H9 (cell line): ENCODE data around the gene FAM200A. TPM values are rescaled to one million over a fixed set of nuclear protein-coding genes. Genes with fewer than 3 reads are reported as not detected.

Source experiments
- DNase-seq: peaks from one replicate; pipeline ENCODE4 v3.0.0-alpha.2; 2017
- H2AFZ ChIP-seq: one replicate; pipeline ENCODE4 v1.6.1; 2013; ENCODE audit warnings: mild to moderate bottlenecking, low read length, control low read depth, moderate library complexity
- H2AK5ac ChIP-seq: 2 replicates; pipeline ENCODE4 v1.6.1; 2013; ENCODE audit warnings: low read length, control low read depth, mixed read lengths; ENCODE audit not compliant: insufficient read length
- H2BK120ac ChIP-seq: one replicate; pipeline ENCODE4 v1.6.1; 2013; ENCODE audit warnings: low read depth, mild to moderate bottlenecking, low read length, control low read depth, inconsistent platforms; ENCODE audit not compliant: poor library complexity, severe bottlenecking
- H2BK12ac ChIP-seq: 2 replicates; pipeline ENCODE4 v1.6.1; 2013; ENCODE audit warnings: low read length, control low read depth, mixed read lengths, low read depth; ENCODE audit not compliant: insufficient read length
- H2BK15ac ChIP-seq: 2 replicates; pipeline ENCODE4 v1.6.1; 2013; ENCODE audit warnings: low read depth, low read length, control low read depth
- H2BK20ac ChIP-seq: one replicate; pipeline ENCODE4 v1.6.1; 2013; ENCODE audit warnings: low read depth, mild to moderate bottlenecking, low read length, control low read depth, inconsistent platforms; ENCODE audit not compliant: poor library complexity, severe bottlenecking
- H2BK5ac ChIP-seq: 2 replicates; pipeline ENCODE4 v1.6.1; 2013; ENCODE audit warnings: low read length, control low read depth, mixed read lengths; ENCODE audit not compliant: insufficient read length
- H3K14ac ChIP-seq: 2 replicates; pipeline ENCODE4 v1.6.1; 2013; ENCODE audit warnings: low read length, control low read depth; ENCODE audit not compliant: insufficient read depth
- H3K18ac ChIP-seq: 2 replicates; pipeline ENCODE4 v1.6.1; 2013; ENCODE audit warnings: low read depth, mild to moderate bottlenecking, mixed read lengths, low read length, control low read depth; ENCODE audit not compliant: insufficient read length
- H3K23ac ChIP-seq: 2 replicates; pipeline ENCODE4 v1.6.1; 2013; ENCODE audit warnings: low read length, control low read depth, mixed read lengths, low read depth; ENCODE audit not compliant: insufficient read length
- H3K23me2 ChIP-seq: 2 replicates; pipeline ENCODE4 v1.6.1; 2013; ENCODE audit warnings: low read depth, mild to moderate bottlenecking, mixed read lengths, low read length, control low read depth; ENCODE audit not compliant: insufficient read length, poor library complexity, severe bottlenecking
- H3K27ac ChIP-seq: 2 replicates; pipeline ENCODE4 v1.5.1; 2013; ENCODE audit warnings: low read length, control low read depth, mixed read lengths, low read depth; ENCODE audit not compliant: insufficient read length
- H3K27me3 ChIP-seq: 2 replicates; pipeline ENCODE4 v1.6.1; 2013; ENCODE audit warnings: low read length, control low read depth, inconsistent platforms; ENCODE audit not compliant: insufficient read depth
- H3K4ac ChIP-seq: 2 replicates; pipeline ENCODE4 v1.6.1; 2013; ENCODE audit warnings: low read depth, mild to moderate bottlenecking, control low read depth, inconsistent platforms, low read length, moderate library complexity
- H3K4me1 ChIP-seq: 2 replicates; pipeline ENCODE4 v1.6.1; 2013; ENCODE audit warnings: low read length, control low read depth, inconsistent platforms; ENCODE audit not compliant: insufficient read depth
- H3K4me2 ChIP-seq: 2 replicates; pipeline ENCODE4 v1.6.1; 2013; ENCODE audit warnings: low read length, control low read depth, mixed read lengths; ENCODE audit not compliant: insufficient read length, insufficient read depth
- H3K56ac ChIP-seq: 2 replicates; pipeline ENCODE4 v1.6.1; 2013; ENCODE audit warnings: low read depth, mild to moderate bottlenecking, mixed read lengths, low read length, control low read depth; ENCODE audit not compliant: insufficient read length
- H3K79me1 ChIP-seq: 2 replicates; pipeline ENCODE4 v1.6.1; 2013; ENCODE audit warnings: low read depth, mild to moderate bottlenecking, moderate library complexity, low read length, control low read depth, inconsistent platforms; ENCODE audit not compliant: insufficient read depth, poor library complexity, severe bottlenecking
- H3K79me2 ChIP-seq: 2 replicates; pipeline ENCODE4 v1.6.1; 2013; ENCODE audit warnings: low read length, control low read depth, inconsistent platforms; ENCODE audit not compliant: insufficient read depth
- H3K9ac ChIP-seq: 2 replicates; pipeline ENCODE4 v1.6.1; 2013; ENCODE audit warnings: low read length, control low read depth, mixed read lengths; ENCODE audit not compliant: insufficient read length; ENCODE audit errors: extremely low read depth
- H3K9me3 ChIP-seq: one replicate; pipeline ENCODE4 v1.6.1; 2013; ENCODE audit warnings: low read depth, low read length, inconsistent platforms; ENCODE audit not compliant: control insufficient read depth
- H3T11ph ChIP-seq: one replicate; pipeline ENCODE4 v1.6.1; 2013; ENCODE audit warnings: mild to moderate bottlenecking, low read length, control low read depth, inconsistent platforms
- H4K20me1 ChIP-seq: one replicate; pipeline ENCODE4 v1.6.1; 2013; ENCODE audit not compliant: control insufficient read depth, insufficient read length, insufficient read depth
- H4K5ac ChIP-seq: 2 replicates; pipeline ENCODE4 v1.6.1; 2013; ENCODE audit warnings: low read depth, mild to moderate bottlenecking, mixed read lengths, low read length, control low read depth; ENCODE audit not compliant: insufficient read length
- H4K8ac ChIP-seq: replicated peaks from 2 replicates; pipeline ENCODE4 v1.6.1; 2013; ENCODE audit warnings: low read length, control low read depth, mixed read lengths, low read depth; ENCODE audit not compliant: insufficient read length
- H4K91ac ChIP-seq: 2 replicates; pipeline ENCODE4 v1.6.1; 2013; ENCODE audit warnings: low read depth, mild to moderate bottlenecking, moderate library complexity, mixed read lengths, low read length, control low read depth; ENCODE audit not compliant: insufficient read length
- H3K27ac Mint-ChIP-seq, 3 experiments: 2 replicates in 2 of 3; 3 replicates in 1 of 3; pipeline ENCODE4 v1.8.0; 2020 to 2021; ENCODE audit warnings: mixed read lengths in 3 of 3, mild to moderate bottlenecking in 1 of 3, moderate library complexity in 1 of 3
- H3K27me3 Mint-ChIP-seq: 2 replicates; pipeline ENCODE4 v1.8.0; 2021; ENCODE audit warnings: low read depth, mild to moderate bottlenecking, moderate library complexity, mixed read lengths
- H3K36me3 Mint-ChIP-seq, 3 experiments: 2 replicates in 2 of 3; 3 replicates in 1 of 3; pipeline ENCODE4 v1.8.0; 2020 to 2021; ENCODE audit warnings: low read depth in 3 of 3, mixed read lengths in 3 of 3; ENCODE audit not compliant: insufficient read depth in 1 of 3
- H3K4me1 Mint-ChIP-seq, 2 experiments: 2 replicates each; pipeline ENCODE4 v1.8.0; 2020; ENCODE audit warnings: mixed read lengths in 2 of 2
- H3K4me3 Mint-ChIP-seq, 2 experiments: 2 replicates in 1 of 2; 3 replicates in 1 of 2; pipeline ENCODE4 v1.8.0; 2020 to 2021; ENCODE audit warnings: mild to moderate bottlenecking in 2 of 2, mixed read lengths in 2 of 2, moderate library complexity in 1 of 2
- H3K9me3 Mint-ChIP-seq, 2 experiments: 2 replicates in 1 of 2; 3 replicates in 1 of 2; pipeline ENCODE4 v1.8.0; 2020; ENCODE audit warnings: mild to moderate bottlenecking in 2 of 2, mixed read lengths in 2 of 2, moderate library complexity in 1 of 2
- CTCF ChIP-seq: fragments of 200-600 bp; sonication (generic); conservative IDR thresholded peaks from 3 replicates; pipeline ENCODE4 v1.8.0; 2021; ENCODE audit warnings: antibody characterized with exemption, mild to moderate bottlenecking
- WGBS: extraction: QIAGEN DNeasy Blood & Tissue Kit; methylation state at CpG from one replicate; pipeline ENCODE4 v1.1.7; 2013; ENCODE audit warnings: missing lambda C conversion rate, low lambda C conversion rate, mixed read lengths; ENCODE audit not compliant: insufficient read length; ENCODE audit errors: extremely low coverage; 5-methylcytosine and 5-hydroxymethylcytosine counted together
- total RNA-seq: library from RNA; stranded (reverse); gene quantifications from 2 replicates; pipeline ENCODE4 v1.2.1, GENCODE V29; 2021

The FAM200A gene
- total RNA-seq, 1 experiment from 2014 or later, result 7.8 TPM

- peaks cover 11% of the 10 kb centered on the region for H3K9me3 ChIP-seq
- H2AFZ ChIP-seq, result no peak overlapping the region
- H3K4me3 Mint-ChIP-seq, result no peak overlapping the region
- peaks cover 76 to 82% of the 10 kb centered on the region in 2 experiments for H3K9me3 Mint-ChIP-seq
- H2BK5ac ChIP-seq, result no peak overlapping the region
- no peak overlapping the region for H3K4ac ChIP-seq
- no peaks in the 10 kb centered on the region for H3K79me1 ChIP-seq
- no peak overlapping the region for H3K9ac ChIP-seq
- no peak overlapping the region for H3K18ac ChIP-seq
- H4K20me1 ChIP-seq, result no peaks in the 10 kb centered on the region
- H3K36me3 Mint-ChIP-seq, result peaks cover 26 to 35% (median 31%) of the 10 kb centered on the region in 3 experiments
- H3K4me1 ChIP-seq, result no peaks in the 10 kb centered on the region
- H3K56ac ChIP-seq, result no peak overlapping the region
- no peak overlapping the region for H3K23ac ChIP-seq
- no peak overlapping the region for H2BK15ac ChIP-seq
- no peak overlapping the region for H4K8ac ChIP-seq
- no peak overlapping the region for H2BK120ac ChIP-seq
- H3K23me2 ChIP-seq, result no peaks in the 10 kb centered on the region
- H2BK20ac ChIP-seq, result no peak overlapping the region
- no peak overlapping the region for H3K14ac ChIP-seq
- H3K27ac ChIP-seq, result no peak overlapping the region
- no peak for TF ChIP-seq CTCF
- no peak overlapping the region for H4K91ac ChIP-seq
- H3K27me3 Mint-ChIP-seq, result peaks cover 15% of the 10 kb centered on the region
- H3K27me3 ChIP-seq, result no peaks in the 10 kb centered on the region
- no peaks in the 10 kb centered on the region for H3K4me1 Mint-ChIP-seq
- WGBS, result no CpG with 5 or more reads among the region's 5 CpGs
- H4K5ac ChIP-seq, result no peak overlapping the region
- H3K4me2 ChIP-seq, result no peak overlapping the region
- no peak overlapping the region for H3T11ph ChIP-seq
- H3K79me2 ChIP-seq, result no peaks in the 10 kb centered on the region
- DNase-seq, result no peak
- H3K27ac Mint-ChIP-seq, result no peak overlapping the region
- H2AK5ac ChIP-seq, result no peak overlapping the region
- no peak overlapping the region for H2BK12ac ChIP-seq
Measured at GRCh38 chr7:99540542-99540941, 11.4 kb downstream of the FAM200A start.
